Lower leg skin (tissue), 4 donors: ENCODE measurements around the gene CCDC89. TPM values are rescaled to one million over a fixed set of nuclear protein-coding genes. Genes with fewer than 3 reads are reported as not detected.
A peak's percentile ranks its signal among the peaks of the same experiment; 100 is the strongest.

ENCODE experiments used
- DNase-seq, 2 donors: peaks; one replicate each; pipeline ENCODE4 v3.0.0-alpha.2; 2019; ENCODE audit warnings: low spot score in 2 of 2
- H3K4me3 ChIP-seq: fragments of 200-600 bp; sonication (generic); 2 replicates; pipeline ENCODE4 v1.5.1; 2017; ENCODE audit warnings: mild to moderate bottlenecking, low read depth; ENCODE audit not compliant: poor library complexity, severe bottlenecking
- CTCF ChIP-seq, 3 donors: fragments of 450-650 bp; IDR thresholded peaks; one replicate each; pipeline ENCODE4 v1.5.1; 2016; ENCODE audit warnings: antibody characterized with exemption in 3 of 3, mild to moderate bottlenecking in 3 of 3, moderate library complexity in 2 of 3
- POLR2A ChIP-seq, 2 donors: fragments of 450-650 bp; IDR thresholded peaks; one replicate each; pipeline ENCODE4 v1.6.1; 2016 to 2017; ENCODE audit warnings: antibody characterized with exemption in 2 of 2, mild to moderate bottlenecking in 1 of 2, moderate library complexity in 1 of 2
- WGBS, 2 donors: methylation state at CpG; one replicate each; pipeline ENCODE4 v1.1.5; 2018; 5-methylcytosine and 5-hydroxymethylcytosine counted together
- intact Hi-C: fragments of 100-400 bp; cut with DNase I; formaldehyde crosslinking; loops from one replicate; pipeline ENCODE4 v1.15.0; 2023; ENCODE audit warnings: low total_unique reads
- total RNA-seq, 4 donors: library from RNA; depleted of rRNA; stranded (reverse); fragments of >200 nt; gene quantifications; one replicate each; pipeline ENCODE4 v1.1.0, GENCODE V29; 2016

CCDC89 gene
- total RNA-seq, 4 donors from 2014 or later: 0.21 to 3.4 (median 1.0) TPM

GRCh38 chr11:85685125-85685819 is 723 bp downstream of the CCDC89 start:
- DNase-seq: no peak
- TF ChIP-seq CTCF (IDR thresholded peaks at IDR 0.05) (no peak), POLR2A (IDR thresholded peaks at IDR 0.05) (no peak)
- H3K4me3 ChIP-seq: no peak overlapping the region
- WGBS, 2 donors: 62 to 71% methylated on average over 15 of the region's 15 CpGs
- intact Hi-C loops: no loop called here

- 27 to 29% methylated on average over 35 to 43 of the region's 43 CpGs for WGBS, 2 donors
- TF ChIP-seq POLR2A (IDR thresholded peaks at IDR 0.05) (no peak), CTCF (IDR thresholded peaks at IDR 0.05) (no peak)
- peak in 1 of 2 donors; percentile 87 for DNase-seq
- intact Hi-C loops: no loop called here
- H3K4me3 ChIP-seq: peak overlapping the region; percentile 27
These were observed 3.4 kb downstream of the CCDC89 start for GRCh38 chr11:85682330-85683305.

GRCh38 chr11:85680897-85681296 is 5.1 kb downstream of the CCDC89 start:
- TF ChIP-seq CTCF (IDR thresholded peaks at IDR 0.05) (no peak), POLR2A (IDR thresholded peaks at IDR 0.05) (no peak)
- intact Hi-C loops: no loop called here
- 63 to 76% methylated on average over 1 of the region's 1 CpG for WGBS, 2 donors

GRCh38 chr11:85679576-85679975 is 6.4 kb downstream of the CCDC89 start:
- intact Hi-C loops: loop anchor here (5.0 kb wide), 1 partner anchor 1388 kb away; no protein-coding TSS in a partner anchor
- TF ChIP-seq CTCF (IDR thresholded peaks at IDR 0.05) (no peak), POLR2A (IDR thresholded peaks at IDR 0.05) (no peak)
- DNase-seq: no peak
- WGBS, 2 donors: 91 to 92% methylated on average over 4 of the region's 4 CpGs
- H3K4me3 ChIP-seq: no peak overlapping the region

More at GRCh38 chr11:85680897-85681296, 5.1 kb downstream of the CCDC89 start:
- DNase-seq: no peak
- H3K4me3 ChIP-seq: no peak overlapping the region

GRCh38 chr11:85673393-85673792 is 12.6 kb downstream of the CCDC89 start:
- no peak for DNase-seq
- intact Hi-C loops: no loop called here
- TF ChIP-seq POLR2A (IDR thresholded peaks at IDR 0.05) (no peak), CTCF (IDR thresholded peaks at IDR 0.05) (no peak)
- no peak overlapping the region for H3K4me3 ChIP-seq
- WGBS, 2 donors: 89 to 92% methylated on average over 3 of the region's 3 CpGs
